Suprapubic skin (tissue), 4 donors: ENCODE results near the gene KDM4E.

Source experiments
- CTCF ChIP-seq, 2 donors: fragments of 200-600 bp in 1 of 2; fragments of 450-650 bp in 1 of 2; sonication (generic) in 1 of 2; IDR thresholded peaks; one replicate each; pipeline ENCODE4 v1.5.1; 2016 to 2019; ENCODE audit warnings: antibody characterized with exemption in 2 of 2, mild to moderate bottlenecking in 1 of 2, moderate library complexity in 1 of 2
- EP300 ChIP-seq: sonication (generic); formaldehyde crosslinking; IDR thresholded peaks from one replicate; pipeline ENCODE4 v1.6.1; 2017; ENCODE audit warnings: antibody characterized with exemption
- POLR2A ChIP-seq, 2 donors: fragments of 450-650 bp; IDR thresholded peaks; one replicate each; pipeline ENCODE4 v1.6.1; 2017; ENCODE audit warnings: antibody characterized with exemption in 2 of 2, mild to moderate bottlenecking in 2 of 2, moderate library complexity in 2 of 2
- POLR2AphosphoS5 ChIP-seq, 3 donors: sonication (generic); formaldehyde crosslinking; IDR thresholded peaks; one replicate each; pipeline ENCODE4 v1.6.1; 2017; ENCODE audit warnings: antibody characterized with exemption in 3 of 3

DNA sequence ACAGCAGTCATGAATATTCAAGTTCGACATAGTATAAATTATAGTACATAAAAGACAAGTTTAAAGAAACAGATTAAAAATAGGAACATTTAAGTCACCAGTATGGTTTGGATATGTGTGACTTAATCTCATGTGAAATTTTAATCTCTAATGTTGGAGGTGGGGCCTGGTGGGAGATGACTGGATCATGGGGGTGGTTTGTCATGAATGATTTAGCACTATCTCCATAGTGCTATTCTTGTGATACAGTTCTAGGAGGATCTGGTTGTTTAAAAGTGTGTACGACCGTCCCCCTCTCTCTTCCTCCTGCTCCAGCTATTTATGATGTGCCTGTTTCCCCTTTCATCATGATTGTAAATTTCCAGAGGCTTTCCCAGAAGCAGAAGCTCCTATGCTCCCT, 3.3 kb downstream of the KDM4E start:
- TF ChIP-seq CTCF (IDR thresholded peaks at IDR 0.05) (no peak), EP300 (no peak), POLR2A (IDR thresholded peaks at IDR 0.05) (no peak), POLR2AphosphoS5 (IDR thresholded peaks at IDR 0.05) (no peak)
